ENCODE results near the gene C1QTNF1.

DNA sequence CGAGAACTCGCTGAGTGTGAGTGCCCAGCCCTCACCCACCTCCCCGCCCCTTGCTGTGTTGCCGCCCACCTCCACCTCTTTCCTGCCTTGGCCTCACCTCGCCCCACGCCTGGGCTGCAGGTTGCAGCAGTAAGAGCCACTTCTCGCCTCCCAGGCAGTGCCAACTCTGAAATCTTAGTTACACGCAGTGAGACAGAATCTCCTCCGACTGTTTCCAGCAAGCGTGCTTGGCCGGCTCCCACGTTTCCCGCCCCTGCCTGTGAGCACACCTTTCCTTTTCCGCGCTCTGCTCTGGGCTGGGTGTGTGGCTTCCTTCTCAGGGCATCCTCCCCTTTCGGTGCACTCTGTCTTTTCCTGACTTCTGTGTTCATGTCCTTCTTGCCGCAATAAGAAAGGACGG is 56.4 kb downstream of the C1QTNF1 start:
- TF ChIP-seq, protein P1, sequence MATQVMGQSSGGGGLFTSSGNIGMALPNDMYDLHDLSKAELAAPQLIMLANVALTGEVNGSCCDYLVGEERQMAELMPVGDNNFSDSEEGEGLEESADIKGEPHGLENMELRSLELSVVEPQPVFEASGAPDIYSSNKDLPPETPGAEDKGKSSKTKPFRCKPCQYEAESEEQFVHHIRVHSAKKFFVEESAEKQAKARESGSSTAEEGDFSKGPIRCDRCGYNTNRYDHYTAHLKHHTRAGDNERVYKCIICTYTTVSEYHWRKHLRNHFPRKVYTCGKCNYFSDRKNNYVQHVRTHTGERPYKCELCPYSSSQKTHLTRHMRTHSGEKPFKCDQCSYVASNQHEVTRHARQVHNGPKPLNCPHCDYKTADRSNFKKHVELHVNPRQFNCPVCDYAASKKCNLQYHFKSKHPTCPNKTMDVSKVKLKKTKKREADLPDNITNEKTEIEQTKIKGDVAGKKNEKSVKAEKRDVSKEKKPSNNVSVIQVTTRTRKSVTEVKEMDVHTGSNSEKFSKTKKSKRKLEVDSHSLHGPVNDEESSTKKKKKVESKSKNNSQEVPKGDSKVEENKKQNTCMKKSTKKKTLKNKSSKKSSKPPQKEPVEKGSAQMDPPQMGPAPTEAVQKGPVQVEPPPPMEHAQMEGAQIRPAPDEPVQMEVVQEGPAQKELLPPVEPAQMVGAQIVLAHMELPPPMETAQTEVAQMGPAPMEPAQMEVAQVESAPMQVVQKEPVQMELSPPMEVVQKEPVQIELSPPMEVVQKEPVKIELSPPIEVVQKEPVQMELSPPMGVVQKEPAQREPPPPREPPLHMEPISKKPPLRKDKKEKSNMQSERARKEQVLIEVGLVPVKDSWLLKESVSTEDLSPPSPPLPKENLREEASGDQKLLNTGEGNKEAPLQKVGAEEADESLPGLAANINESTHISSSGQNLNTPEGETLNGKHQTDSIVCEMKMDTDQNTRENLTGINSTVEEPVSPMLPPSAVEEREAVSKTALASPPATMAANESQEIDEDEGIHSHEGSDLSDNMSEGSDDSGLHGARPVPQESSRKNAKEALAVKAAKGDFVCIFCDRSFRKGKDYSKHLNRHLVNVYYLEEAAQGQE (IDR thresholded peaks at IDR 0.05; ENCODE audit: low read depth) = no peak
- TF ChIP-seq CEBPB (IDR thresholded peaks at IDR 0.05) = no peak
- no peak for TF ChIP-seq EP300 (IDR thresholded peaks at IDR 0.05; ENCODE audit: borderline replicate concordance)
- TF ChIP-seq RAD21 (IDR thresholded peaks at IDR 0.05; ENCODE audit: low read depth) = no peak
- TF ChIP-seq, protein P2, sequence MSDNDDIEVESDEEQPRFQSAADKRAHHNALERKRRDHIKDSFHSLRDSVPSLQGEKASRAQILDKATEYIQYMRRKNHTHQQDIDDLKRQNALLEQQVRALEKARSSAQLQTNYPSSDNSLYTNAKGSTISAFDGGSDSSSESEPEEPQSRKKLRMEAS (IDR thresholded peaks at IDR 0.05) = no peak
- no peak for TF ChIP-seq EGR1 (IDR thresholded peaks at IDR 0.05)
- no peak for TF ChIP-seq NFIC (IDR thresholded peaks at IDR 0.05)

All from Ishikawa (cell line).